Nephron (organoid): ENCODE measurements around the gene TCF4.

Experiments
- H3K27ac Mint-ChIP-seq, 3 experiments: 2 replicates each; pipeline ENCODE4 v1.8.0; 2020; ENCODE audit warnings: mixed read lengths in 3 of 3, mild to moderate bottlenecking in 2 of 3, moderate library complexity in 1 of 3
- H3K27me3 Mint-ChIP-seq: 2 replicates; pipeline ENCODE4 v1.8.0; 2021; ENCODE audit warnings: low read depth, mild to moderate bottlenecking, moderate library complexity, mixed read lengths
- H3K36me3 Mint-ChIP-seq: 2 replicates; pipeline ENCODE4 v1.8.0; 2020; ENCODE audit warnings: low read depth, mixed read lengths
- H3K4me1 Mint-ChIP-seq: 2 replicates; pipeline ENCODE4 v1.8.0; 2020; ENCODE audit warnings: mixed read lengths
- H3K4me3 Mint-ChIP-seq, 3 experiments: 2 replicates each; pipeline ENCODE4 v1.8.0; 2020; ENCODE audit warnings: mild to moderate bottlenecking in 3 of 3, mixed read lengths in 3 of 3, moderate library complexity in 2 of 3
- H3K9me3 Mint-ChIP-seq: 2 replicates; pipeline ENCODE4 v1.8.0; 2020; ENCODE audit warnings: mixed read lengths
- CTCF ChIP-seq, 3 experiments: fragments of 200-600 bp; sonication (generic); IDR thresholded peaks; one replicate each; pipeline ENCODE4 v1.5.0; 2021; ENCODE audit warnings: antibody characterized with exemption in 3 of 3; ENCODE audit not compliant: unreplicated experiment in 3 of 3

Gene TCF4

GRCh38 chr18:55268151-55268601, 319.8 kb downstream of the TCF4 start:
- Mint-ChIP-seq H3K4me3 (no peak overlapping the region), H3K4me1 (peaks cover 24% of the 10 kb centered on the region), H3K27me3 (no peaks in the 10 kb centered on the region), H3K36me3 (peaks cover 79% of the 10 kb centered on the region), H3K27ac (peak overlapping the region in 1 of 3 experiments; percentile 18), H3K9me3 (no peaks in the 10 kb centered on the region)
- no peak for TF ChIP-seq CTCF (IDR thresholded peaks at IDR 0.05; ENCODE audit: unreplicated experiment in 3 of 3)

- no peaks in the 10 kb centered on the region for H3K9me3 Mint-ChIP-seq
- peaks cover 73% of the 10 kb centered on the region for H3K36me3 Mint-ChIP-seq
- no peak for TF ChIP-seq CTCF (IDR thresholded peaks at IDR 0.05; ENCODE audit: unreplicated experiment in 3 of 3)
- peak overlapping the region in 1 of 3 experiments; percentile 7 for H3K27ac Mint-ChIP-seq
- H3K4me3 Mint-ChIP-seq, result no peak overlapping the region
- peaks cover 24% of the 10 kb centered on the region for H3K4me1 Mint-ChIP-seq
- H3K27me3 Mint-ChIP-seq, result no peaks in the 10 kb centered on the region
Observed at GRCh38 chr18:55266981-55267380, 321.0 kb downstream of the TCF4 start.

GRCh38 chr18:55265984-55266383, 322.0 kb downstream of the TCF4 start:
- no peaks in the 10 kb centered on the region for H3K9me3 Mint-ChIP-seq
- no peak overlapping the region for H3K4me3 Mint-ChIP-seq
- H3K27ac Mint-ChIP-seq, result peak overlapping the region; percentile 7 to 68 (median 32)
- no peak for TF ChIP-seq CTCF (IDR thresholded peaks at IDR 0.05; ENCODE audit: unreplicated experiment in 3 of 3)
- no peaks in the 10 kb centered on the region for H3K27me3 Mint-ChIP-seq
- peaks cover 24% of the 10 kb centered on the region for H3K4me1 Mint-ChIP-seq
- H3K36me3 Mint-ChIP-seq, result peaks cover 72% of the 10 kb centered on the region

- Mint-ChIP-seq H3K27ac (peak overlapping the region; percentile 53 to 70 (median 68)), H3K9me3 (no peaks in the 10 kb centered on the region), H3K4me1 (peaks cover 24% of the 10 kb centered on the region), H3K4me3 (no peak overlapping the region), H3K36me3 (peaks cover 72% of the 10 kb centered on the region), H3K27me3 (no peaks in the 10 kb centered on the region)
- TF ChIP-seq CTCF (IDR thresholded peaks at IDR 0.05; ENCODE audit: unreplicated experiment in 3 of 3), result no peak
Observed at GRCh38 chr18:55265130-55265675, 322.8 kb downstream of the TCF4 start.

GRCh38 chr18:55264108-55264507, 323.9 kb downstream of the TCF4 start:
- no peaks in the 10 kb centered on the region for H3K9me3 Mint-ChIP-seq
- H3K27ac Mint-ChIP-seq, result peak overlapping the region; percentile 46 to 70 (median 53)
- peaks cover 72% of the 10 kb centered on the region for H3K36me3 Mint-ChIP-seq
- H3K4me1 Mint-ChIP-seq, result peaks cover 24% of the 10 kb centered on the region
- no peak for TF ChIP-seq CTCF (IDR thresholded peaks at IDR 0.05; ENCODE audit: unreplicated experiment in 3 of 3)
- no peak overlapping the region for H3K4me3 Mint-ChIP-seq
- H3K27me3 Mint-ChIP-seq, result no peaks in the 10 kb centered on the region

GRCh38 chr18:55262021-55262560, 325.9 kb downstream of the TCF4 start:
- H3K27ac Mint-ChIP-seq, result no peak overlapping the region
- peaks cover 68% of the 10 kb centered on the region for H3K36me3 Mint-ChIP-seq
- H3K4me1 Mint-ChIP-seq, result peaks cover 24% of the 10 kb centered on the region
- H3K27me3 Mint-ChIP-seq, result no peaks in the 10 kb centered on the region
- H3K4me3 Mint-ChIP-seq, result no peak overlapping the region
- TF ChIP-seq CTCF (IDR thresholded peaks at IDR 0.05; ENCODE audit: unreplicated experiment in 3 of 3), result no peak
- no peaks in the 10 kb centered on the region for H3K9me3 Mint-ChIP-seq
